ENCODE measurements around the gene PRMT1.
"Not testable (repeated sequence)": the region's sequence is repeated elsewhere in the genome, so short reads cannot be mapped to it uniquely, and the experiment has no call there.

Gene PRMT1
- 51.4 to 106 reads per million in 2 donors for total RNA-seq

- DNase-seq, result peak; percentile 45
Measured at GRCh38 chr19:49677231-49677900, at the start of gene PRMT1. Gene PRMT1, plus strand, starts transcription at chr19:49677271. Its CDS starts 10 bp downstream, at chr19:49677281.

DNA sequence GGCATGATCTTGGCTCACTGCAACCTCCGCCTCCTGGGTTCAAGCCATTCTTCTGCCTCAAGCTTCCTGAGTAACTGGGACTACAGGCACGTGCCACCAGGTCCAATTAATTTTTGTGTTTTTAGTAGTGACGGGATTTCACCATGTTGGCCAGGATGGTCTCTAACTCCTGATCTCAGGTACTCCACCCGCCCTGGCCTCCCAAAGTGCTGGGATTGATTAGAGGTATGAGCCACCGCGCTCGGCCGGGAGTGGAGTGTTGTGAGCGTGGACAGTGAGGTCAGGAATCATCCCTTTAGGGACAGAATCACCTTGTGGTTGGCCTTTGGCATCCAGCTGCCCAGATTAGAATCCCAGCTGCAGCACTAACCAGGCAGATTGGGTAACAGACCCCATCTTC is 47.4 kb upstream of the PRMT1 start:
- no peak for DNase-seq

GRCh38 chr19:49631014-49631588 is 46.0 kb upstream of the PRMT1 start:
- DNase-seq, result no peak

GRCh38 chr19:49631610-49632192 is 45.4 kb upstream of the PRMT1 start:
- no peak for DNase-seq

- DNase-seq, result no peak
Measured at GRCh38 chr19:49632576-49632975, 44.5 kb upstream of the PRMT1 start.

DNA sequence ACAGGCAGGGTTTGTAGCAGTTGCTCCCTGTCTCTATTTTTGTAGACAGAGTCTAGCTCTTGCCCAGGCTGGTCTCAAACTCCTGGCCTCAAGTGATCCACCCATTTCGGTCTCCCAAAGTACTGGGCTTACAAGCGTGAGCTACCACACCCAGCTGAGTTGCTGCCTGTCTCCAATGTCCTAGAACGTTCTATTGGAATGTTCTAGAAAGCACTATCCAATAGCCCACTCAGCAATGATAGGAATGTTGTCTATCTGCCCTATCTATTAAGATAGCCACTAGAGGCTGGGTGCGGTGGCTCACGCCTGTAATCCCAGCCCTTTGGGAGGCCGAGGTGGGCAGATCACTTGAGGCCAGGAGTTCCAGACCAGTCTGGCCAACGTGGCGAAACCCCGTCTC is 43.8 kb upstream of the PRMT1 start:
- DNase-seq, result not testable (repeated sequence)

DNA sequence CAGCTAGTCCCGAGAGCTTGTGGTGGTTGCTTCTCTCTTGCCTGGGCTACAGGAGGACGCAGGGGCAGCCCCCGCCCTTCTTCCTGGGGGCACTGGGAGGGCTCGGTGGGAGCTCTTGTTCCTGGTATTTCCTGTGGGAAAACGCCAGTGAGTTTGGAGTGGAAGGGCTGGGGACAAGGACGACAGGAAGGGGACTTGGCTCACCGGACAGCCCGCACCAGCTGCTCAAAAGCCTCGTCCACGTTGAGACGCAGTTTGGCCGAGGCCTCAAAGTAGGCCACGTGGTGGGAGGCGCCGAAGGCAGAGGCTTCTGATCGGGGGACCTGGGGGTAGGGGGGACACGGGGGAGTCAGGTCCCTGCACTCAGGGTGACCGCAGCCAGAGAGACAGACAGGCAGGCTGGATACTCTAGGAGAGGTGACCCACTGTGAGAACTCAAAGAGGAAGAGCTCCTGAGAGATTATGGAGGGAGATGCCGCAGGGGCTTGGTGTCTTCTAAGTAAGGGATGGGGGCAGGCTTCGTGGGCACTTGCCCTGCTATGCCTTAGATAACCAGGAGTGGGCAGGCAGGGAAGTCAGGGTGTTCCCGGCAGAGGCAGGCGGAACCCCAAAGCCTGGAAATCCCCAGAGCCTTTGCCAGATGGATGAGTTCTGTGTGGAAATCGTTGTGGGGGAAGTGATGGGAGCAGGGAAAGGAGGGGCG is 41.4 kb upstream of the PRMT1 start:
- no peak for DNase-seq

DNA sequence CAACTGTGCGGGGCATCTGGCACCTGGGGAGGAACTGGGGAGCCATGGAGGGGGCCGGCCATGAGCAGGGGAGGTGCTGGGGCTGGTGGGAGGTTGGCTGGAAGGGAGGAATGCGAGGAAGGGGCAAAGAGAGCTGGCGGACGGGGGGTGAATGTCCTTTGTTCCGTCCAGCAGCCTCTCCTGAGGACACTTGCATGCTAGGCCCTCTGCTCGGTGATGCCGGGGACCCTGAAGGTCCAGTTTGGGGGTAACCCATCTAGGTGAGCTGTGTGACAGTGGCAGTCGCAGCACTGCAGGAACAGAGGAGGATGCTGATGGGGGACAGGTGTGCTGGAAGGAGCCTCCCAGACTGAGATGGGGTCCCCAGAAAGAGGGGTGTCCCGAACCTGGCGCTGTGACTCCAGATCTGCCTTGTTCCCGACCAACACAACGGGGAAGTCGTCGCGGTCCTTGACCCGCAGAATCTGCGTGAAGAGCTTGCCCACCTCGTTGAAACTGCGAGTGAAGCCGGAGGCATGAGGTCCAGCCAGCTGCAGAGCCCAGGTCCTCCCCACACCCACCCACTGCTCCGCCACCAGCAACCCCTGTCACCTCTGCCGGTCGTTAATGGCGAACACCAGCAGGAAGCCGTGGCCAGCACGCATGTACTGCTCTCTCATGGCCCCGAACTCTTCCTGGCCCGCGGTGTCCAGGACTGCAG is 40.7 kb upstream of the PRMT1 start:
- DNase-seq, result no peak

DNA sequence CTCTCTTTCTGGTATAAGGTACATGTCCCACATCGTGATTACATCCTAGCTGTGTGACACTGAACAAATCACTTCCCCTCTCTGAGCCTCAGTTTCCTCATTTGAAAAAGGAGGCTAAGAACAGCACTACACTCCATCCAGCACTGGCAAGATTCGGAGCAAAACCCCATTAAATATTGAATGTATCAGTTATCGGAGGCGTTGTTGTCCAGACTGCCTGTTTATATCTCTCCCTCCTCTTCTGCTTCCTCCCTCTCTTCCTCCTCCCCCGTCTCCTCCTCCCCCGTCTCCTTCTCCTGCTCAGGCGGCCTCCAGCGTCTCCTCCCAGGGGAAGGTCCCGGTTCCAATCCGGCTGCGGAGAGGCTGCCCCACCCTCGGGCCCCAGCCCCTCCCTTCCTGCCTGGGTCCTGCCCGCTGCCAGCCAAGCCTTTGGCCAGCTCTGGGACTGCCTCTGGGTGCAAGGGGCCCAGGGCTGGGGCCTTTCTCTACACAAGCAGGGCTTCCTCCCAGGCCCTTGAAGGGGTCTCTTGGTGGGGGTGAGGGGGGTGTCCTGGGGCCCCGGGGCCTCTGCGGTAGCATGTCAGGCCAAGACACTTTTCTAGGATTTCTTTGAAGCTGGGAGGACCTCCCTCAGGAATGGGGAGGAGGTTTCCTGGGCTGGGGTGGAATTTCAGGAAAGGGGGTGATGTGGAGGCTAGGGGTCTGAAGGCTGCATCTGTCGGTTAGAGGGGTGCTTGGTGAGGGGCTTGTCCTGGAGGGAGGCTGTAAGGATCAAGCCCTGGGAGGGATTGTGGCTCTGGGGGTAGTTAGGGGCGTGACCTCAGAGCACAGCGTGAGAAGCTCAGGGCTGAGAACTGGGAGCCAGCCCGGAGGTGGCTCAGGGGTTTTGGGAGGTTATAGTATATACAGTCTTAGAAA is 39.0 kb upstream of the PRMT1 start:
- DNase-seq, result no peak

GRCh38 chr19:49639401-49640112 is 37.5 kb upstream of the PRMT1 start:
- no peak for DNase-seq

GRCh38 chr19:49640113-49640898 is 36.8 kb upstream of the PRMT1 start, which contains the start of gene RRAS:
Gene RRAS, minus strand, starts transcription at chr19:49640143. Its CDS starts 45 bp downstream, at chr19:49640098.
- peak; percentile 99 for DNase-seq

GRCh38 chr19:49641688-49642491 is 35.2 kb upstream of the PRMT1 start, which contains the start of gene SCAF1:
Gene SCAF1, plus strand, starts transcription at chr19:49642209. Its CDS starts 2,818 bp downstream, at chr19:49645027.
- DNase-seq, result peak; percentile 97

- no peak for DNase-seq
Measured at GRCh38 chr19:49642492-49643035, 34.5 kb upstream of the PRMT1 start.

- no peak for DNase-seq
Measured at GRCh38 chr19:49643466-49643865, 33.6 kb upstream of the PRMT1 start.

DNA sequence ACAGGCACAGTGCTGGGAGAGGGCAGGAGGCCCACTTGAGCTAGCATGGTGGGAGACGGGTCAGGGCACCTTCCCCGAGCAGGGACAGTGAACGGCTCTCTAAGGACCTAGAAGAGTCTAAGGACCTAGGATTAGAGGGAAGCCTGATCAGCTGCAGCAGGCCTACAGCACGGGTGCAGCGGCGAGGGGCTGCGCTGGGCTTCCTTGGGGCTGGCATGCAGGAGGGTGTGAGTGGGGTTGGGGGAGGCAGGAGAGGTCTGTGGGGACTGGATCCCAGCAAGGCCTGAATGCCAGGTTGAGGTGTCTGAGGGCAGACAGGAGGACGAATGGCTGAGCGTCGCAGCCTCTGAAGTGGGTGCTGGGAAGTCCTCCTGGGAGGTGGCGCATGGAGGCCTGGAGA is 31.5 kb upstream of the PRMT1 start:
- DNase-seq, result no peak

- DNase-seq, result no peak
Measured at GRCh38 chr19:49645995-49646394, 31.1 kb upstream of the PRMT1 start.

- no peak for DNase-seq
Measured at GRCh38 chr19:49646586-49646985, 30.5 kb upstream of the PRMT1 start.

- no peak for DNase-seq
Measured at GRCh38 chr19:49651029-49651819, 25.8 kb upstream of the PRMT1 start.
